ENCODE results near the gene C1QL1.

- TF ChIP-seq CTCF (IDR thresholded peaks at IDR 0.05) = no peak
- no peak for TF ChIP-seq EP300 (IDR thresholded peaks at IDR 0.05)
- no peak for TF ChIP-seq POLR2AphosphoS5 (IDR thresholded peaks at IDR 0.05)
These were observed 15.1 kb downstream of the C1QL1 start for GRCh38 chr17:44952946-44953475.
